Endodermal cell (in vitro differentiated cells): ENCODE measurements around the gene ZBTB7C. TPM values are rescaled to one million over a fixed set of nuclear protein-coding genes. Genes with fewer than 3 reads are reported as not detected.
"Not testable (repeated sequence)": the region's sequence is repeated elsewhere in the genome, so short reads cannot be mapped to it uniquely, and the experiment has no call there.

Source experiments
- DNase-seq: peaks from one replicate; pipeline ENCODE4 v3.0.0-alpha.2; 2017
- H3K27ac ChIP-seq: 2 replicates; pipeline ENCODE4 v1.5.1; 2013; ENCODE audit warnings: mild to moderate bottlenecking, low read depth, low read length, moderate library complexity
- H3K27me3 ChIP-seq: 2 replicates; pipeline ENCODE4 v1.6.1; 2013; ENCODE audit warnings: mild to moderate bottlenecking, low read length, moderate library complexity; ENCODE audit not compliant: insufficient read depth, control insufficient read depth, poor library complexity, severe bottlenecking
- H3K36me3 ChIP-seq: 2 replicates; pipeline ENCODE4 v1.7.0; 2013; ENCODE audit warnings: mild to moderate bottlenecking, low read length, moderate library complexity; ENCODE audit not compliant: control insufficient read depth, insufficient read depth
- H3K4me1 ChIP-seq: one replicate; pipeline ENCODE4 v1.7.0; 2013; ENCODE audit warnings: low read length; ENCODE audit not compliant: control insufficient read depth, insufficient read depth
- H3K4me3 ChIP-seq: 2 replicates; pipeline ENCODE4 v1.5.1; 2013; ENCODE audit warnings: mild to moderate bottlenecking, low read length, moderate library complexity
- H3K9ac ChIP-seq: 2 replicates; pipeline ENCODE4 v1.6.1; 2013; ENCODE audit warnings: mild to moderate bottlenecking, low read length, moderate library complexity; ENCODE audit not compliant: poor library complexity, severe bottlenecking; ENCODE audit errors: extremely low read depth
- H3K9me3 ChIP-seq: 2 replicates; pipeline ENCODE4 v1.6.1; 2013; ENCODE audit warnings: mild to moderate bottlenecking, low read length, moderate library complexity; ENCODE audit not compliant: control insufficient read depth
- H3K27ac Mint-ChIP-seq: 2 replicates; pipeline ENCODE4 v1.8.0; 2020; ENCODE audit warnings: mixed read lengths
- H3K27me3 Mint-ChIP-seq: 2 replicates; pipeline ENCODE4 v1.8.0; 2021; ENCODE audit warnings: mild to moderate bottlenecking, mixed read lengths; ENCODE audit not compliant: insufficient read depth
- H3K36me3 Mint-ChIP-seq: 2 replicates; pipeline ENCODE4 v1.8.0; 2020; ENCODE audit warnings: low read depth, mixed read lengths
- H3K4me1 Mint-ChIP-seq: 2 replicates; pipeline ENCODE4 v1.8.0; 2020; ENCODE audit warnings: mixed read lengths
- H3K4me3 Mint-ChIP-seq: 2 replicates; pipeline ENCODE4 v1.8.0; 2020; ENCODE audit warnings: mild to moderate bottlenecking, moderate library complexity, mixed read lengths
- H3K9me3 Mint-ChIP-seq: 2 replicates; pipeline ENCODE4 v1.8.0; 2020; ENCODE audit warnings: mild to moderate bottlenecking, mixed read lengths
- CTCF ChIP-seq: fragments of 200-600 bp; sonication (generic); conservative IDR thresholded peaks from 2 replicates; pipeline ENCODE4 v1.5.0; 2021; ENCODE audit warnings: antibody characterized with exemption, mild to moderate bottlenecking
- WGBS, 2 experiments: methylation state at CpG; one replicate each; pipeline versions ENCODE4 v1.1.5 to v1.1.7; 2013; ENCODE audit warnings: missing lambda C conversion rate in 2 of 2, mixed read lengths in 1 of 2; ENCODE audit not compliant: insufficient coverage in 1 of 2, insufficient read length in 1 of 2; 5-methylcytosine and 5-hydroxymethylcytosine counted together
- total RNA-seq, 2 donors: library from RNA; stranded (reverse); fragmentation: NEBNext Ultra II Directional in 1 of 2; extraction: Animal tissue kit (Norgen Biotek cat#: 25700) in 1 of 2; gene quantifications; 2 replicates in 1 of 2; 3 replicates in 1 of 2; pipeline ENCODE4 v1.2.1, GENCODE V29; 2021

The ZBTB7C gene
- total RNA-seq, 2 donors from 2014 or later: 0.31 to 0.62 TPM

- H3K4me3 ChIP-seq: no peak overlapping the region
- WGBS, 2 experiments: 85 to 89% methylated on average over 8 to 13 of the region's 13 CpGs
- H3K4me1 ChIP-seq: no peaks in the 10 kb centered on the region
- H3K27ac ChIP-seq: no peak overlapping the region
- Mint-ChIP-seq H3K4me1 (peaks cover 3% of the 10 kb centered on the region), H3K27me3 (peaks cover 19% of the 10 kb centered on the region), H3K4me3 (no peak overlapping the region), H3K36me3 (no peaks in the 10 kb centered on the region), H3K9me3 (no peaks in the 10 kb centered on the region), H3K27ac (no peak overlapping the region)
- H3K9ac ChIP-seq: no peak overlapping the region
- no peaks in the 10 kb centered on the region for H3K36me3 ChIP-seq
- no peaks in the 10 kb centered on the region for H3K27me3 ChIP-seq
- H3K9me3 ChIP-seq: no peaks in the 10 kb centered on the region
- no peak for DNase-seq
- TF ChIP-seq CTCF: no peak
These were observed 118.8 kb downstream of the ZBTB7C start for GRCh38 chr18:48290162-48290926.

GRCh38 chr18:48284743-48285142 is 124.4 kb downstream of the ZBTB7C start:
- H3K9me3 Mint-ChIP-seq: no peaks in the 10 kb centered on the region
- whole genome bisulfite sequencing, 2 experiments: 98 to 100% methylated on average over 1 to 3 of the region's 3 CpGs
- H3K9ac ChIP-seq: no peak overlapping the region
- H3K36me3 ChIP-seq: no peaks in the 10 kb centered on the region
- H3K4me1 Mint-ChIP-seq: no peaks in the 10 kb centered on the region
- no peak overlapping the region for H3K4me3 ChIP-seq
- no peak for DNase-seq
- H3K27ac ChIP-seq: no peak overlapping the region
- TF ChIP-seq CTCF: no peak
- no peaks in the 10 kb centered on the region for H3K36me3 Mint-ChIP-seq
- no peak overlapping the region for H3K4me3 Mint-ChIP-seq
- H3K9me3 ChIP-seq: no peaks in the 10 kb centered on the region
- H3K27me3 Mint-ChIP-seq: peaks cover 10% of the 10 kb centered on the region
- no peak overlapping the region for H3K27ac Mint-ChIP-seq
- peaks cover 3% of the 10 kb centered on the region for H3K27me3 ChIP-seq
- H3K4me1 ChIP-seq: no peaks in the 10 kb centered on the region

- not testable (repeated sequence) for DNase-seq, H3K9me3 ChIP-seq, H3K36me3 Mint-ChIP-seq, H3K9ac ChIP-seq, H3K27me3 ChIP-seq, H3K4me3 ChIP-seq, H3K4me3 Mint-ChIP-seq, H3K27ac Mint-ChIP-seq, H3K9me3 Mint-ChIP-seq, H3K36me3 ChIP-seq, H3K4me1 ChIP-seq, H3K27me3 Mint-ChIP-seq, H3K4me1 Mint-ChIP-seq, H3K27ac ChIP-seq
- WGBS, 2 experiments: 82 to 86% methylated on average over 5 of the region's 5 CpGs
These were observed 125.2 kb downstream of the ZBTB7C start for GRCh38 chr18:48284011-48284410.

GRCh38 chr18:48281460-48281859 is 127.7 kb downstream of the ZBTB7C start:
- H3K27ac Mint-ChIP-seq, H3K9ac ChIP-seq, H3K4me3 ChIP-seq, H3K9me3 ChIP-seq, H3K4me1 Mint-ChIP-seq, H3K27ac ChIP-seq, H3K36me3 Mint-ChIP-seq, H3K4me3 Mint-ChIP-seq, H3K27me3 ChIP-seq, DNase-seq, H3K9me3 Mint-ChIP-seq, H3K4me1 ChIP-seq, H3K36me3 ChIP-seq: not testable (repeated sequence)
- peaks cover 11% of the 10 kb centered on the region for H3K27me3 Mint-ChIP-seq
